T-helper 17 cell (primary cell): ENCODE results near the gene SPTB. TPM values are rescaled to one million over a fixed set of nuclear protein-coding genes. Genes with fewer than 3 reads are reported as not detected.
"Not testable (repeated sequence)": the region's sequence is repeated elsewhere in the genome, so short reads cannot be mapped to it uniquely, and the experiment has no call there.

Source experiments
- ATAC-seq: fragments of 150-1000 bp; cut with Tn5 transposase; 2 replicates; pipeline ENCODE4 v1.10.0; 2021; ENCODE audit warnings: mild to moderate bottlenecking, moderate library complexity
- DNase-seq, 3 donors: peaks; one replicate each; pipeline versions ENCODE4 v3.0.0 to v3.0.0-alpha.2; 2020 to 2021
- H3K9me3 ChIP-seq: one replicate; pipeline ENCODE4 v1.7.0; 2013; ENCODE audit warnings: low read length, mild to moderate bottlenecking; ENCODE audit not compliant: control insufficient read depth, poor library complexity, severe bottlenecking
- H3K27ac Mint-ChIP-seq: one replicate; pipeline ENCODE4 v1.8.0; 2022; ENCODE audit warnings: mild to moderate bottlenecking, moderate library complexity, mixed read lengths
- H3K27me3 Mint-ChIP-seq: one replicate; pipeline ENCODE4 v1.8.0; 2022; ENCODE audit warnings: mixed read lengths
- H3K36me3 Mint-ChIP-seq: one replicate; pipeline ENCODE4 v1.8.0; 2022; ENCODE audit warnings: low read depth, mixed read lengths
- H3K4me1 Mint-ChIP-seq: one replicate; pipeline ENCODE4 v1.8.0; 2022; ENCODE audit warnings: mild to moderate bottlenecking, mixed read lengths
- H3K4me3 Mint-ChIP-seq: one replicate; pipeline ENCODE4 v1.8.0; 2022; ENCODE audit warnings: mild to moderate bottlenecking, moderate library complexity, mixed read lengths
- total RNA-seq, 4 donors: library from RNA in 2 of 4; stranded (reverse) in 2 of 4; gene quantifications; one replicate each; pipeline ENCODE4 v1.2.3 and lab custom pipeline; 2022 to 2026

Gene SPTB
- total RNA-seq, 2 donors from 2014 or later, result 0.40 to 8.4 TPM

- Mint-ChIP-seq H3K4me1 (peaks cover 39% of the 10 kb centered on the region), H3K27ac (peak overlapping the region; percentile 98)
- not testable (repeated sequence) for ATAC-seq, H3K9me3 ChIP-seq, DNase-seq, H3K36me3 Mint-ChIP-seq, H3K4me3 Mint-ChIP-seq, H3K27me3 Mint-ChIP-seq
Observed at GRCh38 chr14:64913477-64913876, 33.8 kb upstream of the SPTB start.

GRCh38 chr14:64912261-64912660 lies 32.6 kb upstream of the SPTB start:
- peaks cover 29% of the 10 kb centered on the region for H3K4me1 Mint-ChIP-seq
- H3K27ac Mint-ChIP-seq, result no peak overlapping the region
- peaks cover 4% of the 10 kb centered on the region for H3K27me3 Mint-ChIP-seq
- ATAC-seq (no peak), DNase-seq (no peak)
- no peaks in the 10 kb centered on the region for H3K36me3 Mint-ChIP-seq
- no peaks in the 10 kb centered on the region for H3K9me3 ChIP-seq
- H3K4me3 Mint-ChIP-seq, result no peak overlapping the region

- H3K9me3 ChIP-seq, result no peaks in the 10 kb centered on the region
- peaks cover 23% of the 10 kb centered on the region for H3K4me1 Mint-ChIP-seq
- ATAC-seq, result no peak
- H3K27me3 Mint-ChIP-seq, result peaks cover 15% of the 10 kb centered on the region
- DNase-seq, result no peak
- peak overlapping the region; percentile 37 for H3K27ac Mint-ChIP-seq
- no peak overlapping the region for H3K4me3 Mint-ChIP-seq
- H3K36me3 Mint-ChIP-seq, result no peaks in the 10 kb centered on the region
Observed at GRCh38 chr14:64910847-64911495, 31.3 kb upstream of the SPTB start.

GRCh38 chr14:64906022-64906421 lies 26.3 kb upstream of the SPTB start:
- Mint-ChIP-seq H3K4me1 (peaks cover 6% of the 10 kb centered on the region), H3K27me3 (peaks cover 54% of the 10 kb centered on the region), H3K36me3 (peaks cover 2% of the 10 kb centered on the region), H3K27ac (no peak overlapping the region), H3K4me3 (no peak overlapping the region)
- ATAC-seq, result no peak
- no peaks in the 10 kb centered on the region for H3K9me3 ChIP-seq
- no peak for DNase-seq

GRCh38 chr14:64899958-64900357 lies 20.3 kb upstream of the SPTB start:
- Mint-ChIP-seq H3K36me3 (peaks cover 9% of the 10 kb centered on the region), H3K4me1 (peaks cover 4% of the 10 kb centered on the region), H3K27ac (peak overlapping the region; percentile 29), H3K27me3 (peaks cover 45% of the 10 kb centered on the region), H3K4me3 (no peak overlapping the region)
- ATAC-seq (no peak), DNase-seq (no peak)
- H3K9me3 ChIP-seq, result no peaks in the 10 kb centered on the region

- no peaks in the 10 kb centered on the region for H3K9me3 ChIP-seq
- peak; percentile 96 for ATAC-seq
- DNase-seq, result peak in 1 of 3 donors; percentile 15
- Mint-ChIP-seq H3K36me3 (no peaks in the 10 kb centered on the region), H3K27ac (no peak overlapping the region), H3K27me3 (peaks cover 22% of the 10 kb centered on the region), H3K4me1 (peaks cover 3% of the 10 kb centered on the region), H3K4me3 (no peak overlapping the region)
Observed at GRCh38 chr14:64891839-64892375, 12.2 kb upstream of the SPTB start.

- peaks cover 3% of the 10 kb centered on the region for H3K4me1 Mint-ChIP-seq
- no peak overlapping the region for H3K27ac Mint-ChIP-seq
- no peak for ATAC-seq
- H3K27me3 Mint-ChIP-seq, result peaks cover 25% of the 10 kb centered on the region
- H3K36me3 Mint-ChIP-seq, result no peaks in the 10 kb centered on the region
- no peak for DNase-seq
- H3K9me3 ChIP-seq, result no peaks in the 10 kb centered on the region
- no peak overlapping the region for H3K4me3 Mint-ChIP-seq
Observed at GRCh38 chr14:64891173-64891838, 11.6 kb upstream of the SPTB start.

GRCh38 chr14:64889352-64889751 lies 9.6 kb upstream of the SPTB start:
- ATAC-seq (no peak), DNase-seq (no peak)
- H3K4me3 Mint-ChIP-seq, result no peak overlapping the region
- H3K4me1 Mint-ChIP-seq, result peaks cover 3% of the 10 kb centered on the region
- H3K36me3 Mint-ChIP-seq, result peaks cover 2% of the 10 kb centered on the region
- H3K27me3 Mint-ChIP-seq, result peaks cover 38% of the 10 kb centered on the region
- H3K9me3 ChIP-seq, result no peaks in the 10 kb centered on the region
- H3K27ac Mint-ChIP-seq, result no peak overlapping the region

GRCh38 chr14:64885559-64885958 lies 5.9 kb upstream of the SPTB start:
- Mint-ChIP-seq H3K27ac (no peak overlapping the region), H3K36me3 (peaks cover 6% of the 10 kb centered on the region), H3K4me1 (peaks cover 8% of the 10 kb centered on the region), H3K27me3 (peaks cover 54% of the 10 kb centered on the region), H3K4me3 (no peak overlapping the region)
- ATAC-seq, result no peak
- DNase-seq, result no peak
- H3K9me3 ChIP-seq, result no peaks in the 10 kb centered on the region

- H3K9me3 ChIP-seq, result no peaks in the 10 kb centered on the region
- H3K27me3 Mint-ChIP-seq, result peaks cover 64% of the 10 kb centered on the region
- DNase-seq (peak; percentile 27 to 46 (median 38)), ATAC-seq (peak; percentile 85)
- H3K27ac Mint-ChIP-seq, result peak overlapping the region; percentile 49
- H3K4me3 Mint-ChIP-seq, result peak overlapping the region; percentile 91
- peaks cover 12% of the 10 kb centered on the region for H3K4me1 Mint-ChIP-seq
- H3K36me3 Mint-ChIP-seq, result peaks cover 5% of the 10 kb centered on the region
Observed at GRCh38 chr14:64880221-64881121, 764 bp upstream of the SPTB start.

GRCh38 chr14:64878837-64879634 lies 671 bp downstream of the SPTB start:
- DNase-seq (no peak), ATAC-seq (no peak)
- H3K9me3 ChIP-seq, result no peaks in the 10 kb centered on the region
- Mint-ChIP-seq H3K27ac (no peak overlapping the region), H3K27me3 (peaks cover 71% of the 10 kb centered on the region), H3K36me3 (peaks cover 5% of the 10 kb centered on the region), H3K4me3 (peak overlapping the region; percentile 79), H3K4me1 (peaks cover 12% of the 10 kb centered on the region)

- DNase-seq (no peak), ATAC-seq (no peak)
- Mint-ChIP-seq H3K27me3 (peaks cover 74% of the 10 kb centered on the region), H3K36me3 (peaks cover 3% of the 10 kb centered on the region), H3K4me3 (no peak overlapping the region), H3K4me1 (peaks cover 9% of the 10 kb centered on the region), H3K27ac (no peak overlapping the region)
- no peaks in the 10 kb centered on the region for H3K9me3 ChIP-seq
Observed at GRCh38 chr14:64877846-64878245, 1.9 kb downstream of the SPTB start.
